Fibroblast of skin of right biceps (primary cell): Measurements from ENCODE around the gene TTLL6.
"Not testable (repeated sequence)": the region's sequence is repeated elsewhere in the genome, so short reads cannot be mapped to it uniquely, and the experiment has no call there.

Experiments
- DNase-seq: peaks from one replicate; pipeline ENCODE4 v3.0.0-alpha.2; 2013

TTLL6 gene

GRCh38 chr17:48722201-48722907 lies 94.7 kb downstream of the TTLL6 start, which contains the start of gene PRAC1:
TSS of gene PRAC1 (minus strand) at chr17:48722518. CDS start at chr17:48722392, 126 bp downstream.
- no peak for DNase-seq

- no peak for DNase-seq
Observed at GRCh38 chr17:48721009-48721402, 96.0 kb downstream of the TTLL6 start.

GRCh38 chr17:48720266-48721008 lies 96.6 kb downstream of the TTLL6 start:
- DNase-seq: no peak

- DNase-seq: no peak
Observed at GRCh38 chr17:48719642-48720265, 97.3 kb downstream of the TTLL6 start.

- DNase-seq: peak; percentile 10
Observed at GRCh38 chr17:48718761-48719641, 98.0 kb downstream of the TTLL6 start.

GRCh38 chr17:48718227-48718760 lies 98.7 kb downstream of the TTLL6 start:
- DNase-seq: no peak

- no peak for DNase-seq
Observed at GRCh38 chr17:48717367-48718226, 99.4 kb downstream of the TTLL6 start.

GRCh38 chr17:48716549-48716948 lies 100.5 kb downstream of the TTLL6 start:
- DNase-seq: not testable (repeated sequence)

- DNase-seq: no peak
Observed at GRCh38 chr17:48715496-48716399, 101.3 kb downstream of the TTLL6 start.
